SH-SY5Y (cell line): ENCODE results near the gene TNFSF10.

ENCODE experiments used
- GATA2 ChIP-seq: IDR thresholded peaks from 2 replicates; pipeline ENCODE4 v1.6.1; 2011; ENCODE audit warnings: mild to moderate bottlenecking, low read depth, low read length
- GATA3 ChIP-seq: IDR thresholded peaks from 2 replicates; pipeline ENCODE4 v1.6.1; 2011; ENCODE audit warnings: low read depth, mild to moderate bottlenecking, low read length, moderate library complexity

DNA sequence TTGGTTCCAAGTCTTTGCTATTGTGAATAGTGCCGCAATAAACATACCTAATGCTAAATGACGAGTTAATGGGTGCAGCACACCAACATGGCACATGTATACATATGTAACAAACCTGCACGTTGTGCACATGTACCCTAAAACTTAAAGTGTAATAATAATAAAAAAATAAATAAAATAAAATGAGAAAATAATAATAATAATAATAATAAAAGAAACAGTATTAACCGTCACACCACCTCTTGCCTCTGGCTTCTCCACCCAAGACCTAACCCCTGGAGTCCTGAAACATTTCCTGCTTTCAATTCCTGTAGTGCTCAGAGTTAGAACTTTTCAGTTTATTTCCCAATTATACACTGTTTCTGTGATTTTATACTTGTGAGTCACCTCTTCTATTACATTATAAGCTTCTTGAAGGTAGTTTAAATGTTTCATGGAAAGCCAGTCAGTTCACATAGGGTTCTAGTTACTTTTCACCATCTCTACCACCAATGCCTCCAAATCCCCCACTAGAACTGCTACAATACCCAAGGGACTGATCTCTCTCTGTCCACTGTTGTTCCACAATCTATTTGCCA, 56.6 kb downstream of the TNFSF10 start:
- no peak for TF ChIP-seq GATA3
- TF ChIP-seq GATA2 = no peak
